ENCODE data around the gene SLF2.

- TF ChIP-seq SP1 (IDR thresholded peaks at IDR 0.05) (no peak), CTCF (IDR thresholded peaks at IDR 0.05; ENCODE audit: low read depth, low read length, missing input control) (no peak), ATF3 (IDR thresholded peaks at IDR 0.05) (no peak), FOXA1 (IDR thresholded peaks at IDR 0.05) (no peak), MAX (IDR thresholded peaks at IDR 0.05) (no peak), RAD21 (IDR thresholded peaks at IDR 0.05) (no peak), YY1 (IDR thresholded peaks at IDR 0.05) (no peak), TAF1 (conservative IDR thresholded peaks at IDR 0.05) (no peak), REST (IDR thresholded peaks at IDR 0.05) (no peak), JUND (IDR thresholded peaks at IDR 0.05) (no peak), HNF4G (IDR thresholded peaks at IDR 0.05) (no peak)
Observed at GRCh38 chr10:100873146-100873826, 39.5 kb upstream of the SLF2 start.

Data from liver (tissue), 3 donors.